SK-N-SH (cell line): Measurements from ENCODE around the gene TMC1.

ENCODE experiments used
- JUND ChIP-seq: IDR thresholded peaks from 2 replicates; pipeline ENCODE4 v1.4.0; 2012
- RFX5 ChIP-seq: IDR thresholded peaks from 2 replicates; pipeline ENCODE4 v1.6.1; 2012; ENCODE audit warnings: mild to moderate bottlenecking, improper control_type of control experiment, low read length
- TCF12 ChIP-seq: IDR thresholded peaks from 2 replicates; pipeline ENCODE4 v1.4.0; 2012
- TF ChIP-seq, protein P1 (sequence below): fragments of 200-600 bp; sonication (generic); IDR thresholded peaks from 2 replicates; pipeline ENCODE4 v1.6.1; 2017; ENCODE audit warnings: antibody characterized with exemption, mild to moderate bottlenecking, moderate library complexity
- TF ChIP-seq, protein P2 (sequence below): IDR thresholded peaks from 2 replicates; pipeline ENCODE4 v1.4.0; 2012; ENCODE audit warnings: low read depth, borderline replicate concordance

DNA sequence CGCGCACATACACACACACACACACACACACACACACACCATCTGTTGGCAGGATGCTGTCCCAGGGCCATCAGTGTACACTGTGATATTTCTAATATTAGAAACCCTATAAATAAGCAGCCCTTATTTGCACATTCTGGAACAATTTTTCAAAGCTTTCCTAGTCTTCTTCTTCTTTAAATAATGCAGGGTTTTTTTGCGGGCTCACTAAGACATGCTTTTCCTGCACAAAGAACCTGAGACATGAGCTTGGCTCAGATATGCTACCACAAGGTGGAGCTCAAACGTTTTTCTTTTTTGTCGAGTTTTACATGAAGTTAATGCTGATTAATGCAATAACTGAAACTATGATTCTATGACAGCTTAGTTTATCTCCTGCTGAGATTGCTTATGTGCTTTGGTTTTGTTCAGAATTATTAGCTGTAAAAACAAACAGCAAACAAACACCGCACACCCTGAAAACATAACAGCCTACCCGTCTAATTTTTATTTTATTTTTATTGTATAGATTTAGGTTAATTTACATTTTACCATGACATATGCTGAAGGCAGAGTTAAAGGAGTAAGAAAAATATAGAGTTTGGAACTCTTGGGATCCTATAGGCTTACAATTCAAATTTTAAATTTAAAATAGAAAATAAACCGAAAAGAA is 335.7 kb downstream of the TMC1 start:
- TF ChIP-seq TCF12 (no peak), JUND (no peak), RFX5 (no peak)
- TF ChIP-seq, protein P1, sequence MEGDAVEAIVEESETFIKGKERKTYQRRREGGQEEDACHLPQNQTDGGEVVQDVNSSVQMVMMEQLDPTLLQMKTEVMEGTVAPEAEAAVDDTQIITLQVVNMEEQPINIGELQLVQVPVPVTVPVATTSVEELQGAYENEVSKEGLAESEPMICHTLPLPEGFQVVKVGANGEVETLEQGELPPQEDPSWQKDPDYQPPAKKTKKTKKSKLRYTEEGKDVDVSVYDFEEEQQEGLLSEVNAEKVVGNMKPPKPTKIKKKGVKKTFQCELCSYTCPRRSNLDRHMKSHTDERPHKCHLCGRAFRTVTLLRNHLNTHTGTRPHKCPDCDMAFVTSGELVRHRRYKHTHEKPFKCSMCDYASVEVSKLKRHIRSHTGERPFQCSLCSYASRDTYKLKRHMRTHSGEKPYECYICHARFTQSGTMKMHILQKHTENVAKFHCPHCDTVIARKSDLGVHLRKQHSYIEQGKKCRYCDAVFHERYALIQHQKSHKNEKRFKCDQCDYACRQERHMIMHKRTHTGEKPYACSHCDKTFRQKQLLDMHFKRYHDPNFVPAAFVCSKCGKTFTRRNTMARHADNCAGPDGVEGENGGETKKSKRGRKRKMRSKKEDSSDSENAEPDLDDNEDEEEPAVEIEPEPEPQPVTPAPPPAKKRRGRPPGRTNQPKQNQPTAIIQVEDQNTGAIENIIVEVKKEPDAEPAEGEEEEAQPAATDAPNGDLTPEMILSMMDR: peak; percentile 72
- TF ChIP-seq, protein P2, sequence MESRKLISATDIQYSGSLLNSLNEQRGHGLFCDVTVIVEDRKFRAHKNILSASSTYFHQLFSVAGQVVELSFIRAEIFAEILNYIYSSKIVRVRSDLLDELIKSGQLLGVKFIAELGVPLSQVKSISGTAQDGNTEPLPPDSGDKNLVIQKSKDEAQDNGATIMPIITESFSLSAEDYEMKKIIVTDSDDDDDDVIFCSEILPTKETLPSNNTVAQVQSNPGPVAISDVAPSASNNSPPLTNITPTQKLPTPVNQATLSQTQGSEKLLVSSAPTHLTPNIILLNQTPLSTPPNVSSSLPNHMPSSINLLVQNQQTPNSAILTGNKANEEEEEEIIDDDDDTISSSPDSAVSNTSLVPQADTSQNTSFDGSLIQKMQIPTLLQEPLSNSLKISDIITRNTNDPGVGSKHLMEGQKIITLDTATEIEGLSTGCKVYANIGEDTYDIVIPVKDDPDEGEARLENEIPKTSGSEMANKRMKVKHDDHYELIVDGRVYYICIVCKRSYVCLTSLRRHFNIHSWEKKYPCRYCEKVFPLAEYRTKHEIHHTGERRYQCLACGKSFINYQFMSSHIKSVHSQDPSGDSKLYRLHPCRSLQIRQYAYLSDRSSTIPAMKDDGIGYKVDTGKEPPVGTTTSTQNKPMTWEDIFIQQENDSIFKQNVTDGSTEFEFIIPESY: no peak
